Gastroesophageal sphincter (tissue), 3 donors: ENCODE data around the gene HTR6.

ENCODE experiments used
- CTCF ChIP-seq, 4 experiments: fragments of 200-600 bp in 2 of 4; fragments of 450-650 bp in 2 of 4; sonication (generic) in 1 of 4; IDR thresholded peaks; one replicate each; pipeline ENCODE4 v1.5.1; 2017 to 2019; ENCODE audit warnings: antibody characterized with exemption in 4 of 4, mild to moderate bottlenecking in 2 of 4, moderate library complexity in 2 of 4
- EP300 ChIP-seq: sonication (generic); formaldehyde crosslinking; IDR thresholded peaks from one replicate; pipeline ENCODE4 v1.6.1; 2017; ENCODE audit warnings: antibody characterized with exemption, mild to moderate bottlenecking

- TF ChIP-seq CTCF (IDR thresholded peaks at IDR 0.05) (no peak), EP300 (no peak)
Measured at GRCh38 chr1:19658186-19658585, 6.5 kb upstream of the HTR6 start.
